Lower leg skin (tissue), 4 donors: Measurements from ENCODE around the gene DYNLT1. TPM values are rescaled to one million over a fixed set of nuclear protein-coding genes. Genes with fewer than 3 reads are reported as not detected.
"Not testable (repeated sequence)": the region's sequence is repeated elsewhere in the genome, so short reads cannot be mapped to it uniquely, and the experiment has no call there.

Source experiments
- DNase-seq, 2 donors: peaks; one replicate each; pipeline ENCODE4 v3.0.0-alpha.2; 2019; ENCODE audit warnings: low spot score in 2 of 2
- H3K4me3 ChIP-seq: fragments of 200-600 bp; sonication (generic); 2 replicates; pipeline ENCODE4 v1.5.1; 2017; ENCODE audit warnings: mild to moderate bottlenecking, low read depth; ENCODE audit not compliant: poor library complexity, severe bottlenecking
- POLR2A ChIP-seq, 2 donors: fragments of 450-650 bp; IDR thresholded peaks; one replicate each; pipeline ENCODE4 v1.6.1; 2016 to 2017; ENCODE audit warnings: antibody characterized with exemption in 2 of 2, mild to moderate bottlenecking in 1 of 2, moderate library complexity in 1 of 2
- WGBS, 2 donors: methylation state at CpG; one replicate each; pipeline ENCODE4 v1.1.5; 2018; 5-methylcytosine and 5-hydroxymethylcytosine counted together
- intact Hi-C: fragments of 100-400 bp; cut with DNase I; formaldehyde crosslinking; loops from one replicate; pipeline ENCODE4 v1.15.0; 2023; ENCODE audit warnings: low total_unique reads
- total RNA-seq, 4 donors: library from RNA; depleted of rRNA; stranded (reverse); fragments of >200 nt; gene quantifications; one replicate each; pipeline ENCODE4 v1.1.0, GENCODE V29; 2016
- TF ChIP-seq, protein P1 (sequence below), 3 donors: fragments of 450-650 bp; IDR thresholded peaks; one replicate each; pipeline ENCODE4 v1.5.1; 2016; ENCODE audit warnings: antibody characterized with exemption in 3 of 3, mild to moderate bottlenecking in 3 of 3, moderate library complexity in 2 of 3

DYNLT1 gene
- total RNA-seq, 4 donors from 2014 or later: 27.0 to 48.6 (median 36.3) TPM

- 47 to 55% methylated on average over 3 of the region's 3 CpGs for WGBS, 2 donors
- H3K4me3 ChIP-seq: no peak overlapping the region
- no peak for TF ChIP-seq POLR2A (IDR thresholded peaks at IDR 0.05)
- TF ChIP-seq, protein P1, sequence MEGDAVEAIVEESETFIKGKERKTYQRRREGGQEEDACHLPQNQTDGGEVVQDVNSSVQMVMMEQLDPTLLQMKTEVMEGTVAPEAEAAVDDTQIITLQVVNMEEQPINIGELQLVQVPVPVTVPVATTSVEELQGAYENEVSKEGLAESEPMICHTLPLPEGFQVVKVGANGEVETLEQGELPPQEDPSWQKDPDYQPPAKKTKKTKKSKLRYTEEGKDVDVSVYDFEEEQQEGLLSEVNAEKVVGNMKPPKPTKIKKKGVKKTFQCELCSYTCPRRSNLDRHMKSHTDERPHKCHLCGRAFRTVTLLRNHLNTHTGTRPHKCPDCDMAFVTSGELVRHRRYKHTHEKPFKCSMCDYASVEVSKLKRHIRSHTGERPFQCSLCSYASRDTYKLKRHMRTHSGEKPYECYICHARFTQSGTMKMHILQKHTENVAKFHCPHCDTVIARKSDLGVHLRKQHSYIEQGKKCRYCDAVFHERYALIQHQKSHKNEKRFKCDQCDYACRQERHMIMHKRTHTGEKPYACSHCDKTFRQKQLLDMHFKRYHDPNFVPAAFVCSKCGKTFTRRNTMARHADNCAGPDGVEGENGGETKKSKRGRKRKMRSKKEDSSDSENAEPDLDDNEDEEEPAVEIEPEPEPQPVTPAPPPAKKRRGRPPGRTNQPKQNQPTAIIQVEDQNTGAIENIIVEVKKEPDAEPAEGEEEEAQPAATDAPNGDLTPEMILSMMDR (IDR thresholded peaks at IDR 0.05): no peak
- DNase-seq: no peak
- intact Hi-C loops: no loop called here
These were observed 16.7 kb upstream of the DYNLT1 start for GRCh38 chr6:158661156-158661685.

GRCh38 chr6:158660333-158660754 lies 15.8 kb upstream of the DYNLT1 start:
- TF ChIP-seq, protein P1 (IDR thresholded peaks at IDR 0.05): no peak
- no peak for TF ChIP-seq POLR2A (IDR thresholded peaks at IDR 0.05)
- 25 to 34% methylated on average over 10 of the region's 10 CpGs for WGBS, 2 donors
- H3K4me3 ChIP-seq: no peak overlapping the region
- DNase-seq: no peak
- intact Hi-C loops: no loop called here

DNA sequence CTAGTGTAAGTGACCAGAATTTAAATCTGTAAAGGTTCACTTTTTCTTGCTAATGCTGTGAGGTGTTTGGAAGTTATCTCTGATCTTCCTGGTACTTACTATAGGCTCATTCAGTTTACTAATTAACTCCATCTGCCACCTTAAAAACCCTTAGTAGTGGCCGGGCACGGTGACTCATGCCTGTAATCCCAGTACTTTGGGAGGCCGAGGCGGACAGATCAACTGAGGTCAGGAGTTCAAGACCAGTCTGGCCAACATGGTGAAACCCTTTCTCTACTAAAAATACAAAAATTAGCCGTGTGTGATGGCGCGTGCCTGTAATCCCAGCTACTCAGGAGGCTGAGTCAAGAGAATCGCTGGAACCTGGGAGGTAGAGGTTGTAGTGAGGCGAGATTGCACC lies 12.4 kb upstream of the DYNLT1 start:
- peak in 1 of 2 donors; percentile 65 for DNase-seq
- H3K4me3 ChIP-seq, intact Hi-C loops: not testable (repeated sequence)
- WGBS, 2 donors: 66 to 82% methylated on average over 9 of the region's 9 CpGs

- peak in 1 of 2 donors; percentile 83 for DNase-seq
- intact Hi-C loops: no loop called here
- H3K4me3 ChIP-seq: no peak overlapping the region
- 85 to 91% methylated on average over 22 of the region's 22 CpGs for WGBS, 2 donors
- TF ChIP-seq POLR2A (IDR thresholded peaks at IDR 0.05): no peak
- TF ChIP-seq, protein P1 (IDR thresholded peaks at IDR 0.05): no peak
These were observed 11.3 kb upstream of the DYNLT1 start for GRCh38 chr6:158655569-158656450.

- no peak for TF ChIP-seq POLR2A (IDR thresholded peaks at IDR 0.05)
- TF ChIP-seq, protein P1 (IDR thresholded peaks at IDR 0.05): no peak
- DNase-seq: peak in 1 of 2 donors; percentile 70
- 73 to 78% methylated on average over 10 of the region's 10 CpGs for WGBS, 2 donors
- intact Hi-C loops: no loop called here
- no peak overlapping the region for H3K4me3 ChIP-seq
These were observed 10.5 kb upstream of the DYNLT1 start for GRCh38 chr6:158654960-158655489.

- TF ChIP-seq, protein P1 (IDR thresholded peaks at IDR 0.05): no peak
- TF ChIP-seq POLR2A (IDR thresholded peaks at IDR 0.05): no peak
- intact Hi-C loops: no loop called here
- WGBS, 2 donors: 61 to 66% methylated on average over 6 of the region's 6 CpGs
- no peak overlapping the region for H3K4me3 ChIP-seq
- peak; percentile 58 to 85 for DNase-seq
These were observed 10.0 kb upstream of the DYNLT1 start for GRCh38 chr6:158654498-158654897.
